NCI-H446 treated with DMSO at 0.1 percent for 48 hours (cell line): Measurements from ENCODE around the gene MDN1.
"Not testable (repeated sequence)": the region's sequence is repeated elsewhere in the genome, so short reads cannot be mapped to it uniquely, and the experiment has no call there.

Experiments used
- DNase-seq: peaks from one replicate; lab custom pipeline; 2025; lab: John Stamatoyannopoulos, UW

MDN1 gene

DNA sequence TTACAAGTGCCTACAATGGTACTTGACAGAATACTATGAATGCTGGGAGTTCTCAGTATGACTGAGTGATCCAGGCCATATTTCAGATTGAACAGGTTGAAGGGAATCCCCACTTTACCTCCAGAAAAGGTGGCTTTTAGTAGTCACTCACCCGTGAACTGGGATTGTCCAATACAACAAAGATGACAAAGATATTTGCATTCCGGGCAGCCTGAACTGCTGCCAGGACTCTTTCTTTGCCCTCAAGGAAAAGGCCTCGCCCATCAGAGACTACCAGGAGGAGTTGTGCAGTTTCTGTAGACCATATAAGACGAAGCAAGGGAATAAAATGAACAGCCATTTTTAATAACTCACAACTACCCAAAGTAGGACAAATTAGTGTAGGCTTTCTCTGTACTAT lies 174.7 kb downstream of the MDN1 start:
- no peak for DNase-seq

DNA sequence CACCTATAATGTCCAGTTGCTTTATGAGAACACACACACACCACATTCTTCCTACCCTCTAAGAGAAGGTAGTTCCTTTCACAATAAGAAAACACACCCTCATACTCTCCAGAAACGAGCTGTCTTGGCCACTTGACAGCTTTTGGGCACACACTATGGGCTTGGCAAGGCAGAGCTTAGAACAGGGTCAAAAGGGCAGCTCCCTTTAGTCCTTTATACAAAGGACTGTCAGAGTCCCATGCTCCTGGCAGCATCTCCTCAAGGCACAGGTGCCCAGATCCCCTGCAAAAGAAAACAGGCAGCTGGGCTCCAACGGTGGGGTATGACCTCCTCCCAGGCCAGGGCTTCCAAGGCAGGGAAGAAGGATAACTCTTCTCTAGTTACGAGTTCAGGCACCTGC lies 176.2 kb downstream of the MDN1 start:
- DNase-seq = no peak

DNA sequence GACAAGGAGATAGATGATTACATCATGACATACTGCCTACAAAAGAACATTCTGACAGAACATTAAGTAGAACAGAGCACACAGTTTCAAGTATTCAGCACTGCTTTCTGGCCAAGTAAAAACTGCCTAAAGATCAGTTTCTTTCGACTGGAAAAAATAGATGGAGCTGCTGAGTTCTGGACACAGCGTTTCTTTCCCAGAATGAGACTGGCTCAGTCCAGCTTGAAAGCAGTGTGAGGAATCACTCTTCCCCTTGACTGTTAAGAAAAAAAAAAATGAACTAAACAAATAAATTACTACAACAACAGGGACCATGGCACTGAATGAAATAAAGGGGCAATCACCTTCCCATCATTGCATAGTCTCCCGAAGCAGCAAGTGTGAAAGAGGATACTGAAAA lies 176.6 kb downstream of the MDN1 start:
- DNase-seq = no peak

DNA sequence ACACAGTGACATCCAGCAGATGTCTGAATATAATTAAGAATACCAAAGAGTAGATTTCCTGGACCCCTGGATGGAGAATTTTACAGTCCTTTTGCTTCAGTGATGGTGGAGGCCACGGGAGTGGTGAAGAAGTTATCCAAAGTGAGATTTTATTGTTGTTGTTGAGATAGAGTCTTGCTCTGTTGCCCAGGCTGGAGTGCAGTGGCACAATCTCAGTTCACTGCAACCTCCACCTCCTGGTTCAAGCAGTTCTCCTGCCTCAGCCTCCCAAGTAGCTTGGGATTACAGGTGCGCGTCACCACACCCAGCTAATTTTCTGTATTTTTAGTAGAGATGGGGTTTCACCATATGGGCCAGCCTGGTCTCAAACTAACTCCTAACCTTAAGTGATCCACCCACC lies 178.0 kb downstream of the MDN1 start:
- DNase-seq = not testable (repeated sequence)

DNA sequence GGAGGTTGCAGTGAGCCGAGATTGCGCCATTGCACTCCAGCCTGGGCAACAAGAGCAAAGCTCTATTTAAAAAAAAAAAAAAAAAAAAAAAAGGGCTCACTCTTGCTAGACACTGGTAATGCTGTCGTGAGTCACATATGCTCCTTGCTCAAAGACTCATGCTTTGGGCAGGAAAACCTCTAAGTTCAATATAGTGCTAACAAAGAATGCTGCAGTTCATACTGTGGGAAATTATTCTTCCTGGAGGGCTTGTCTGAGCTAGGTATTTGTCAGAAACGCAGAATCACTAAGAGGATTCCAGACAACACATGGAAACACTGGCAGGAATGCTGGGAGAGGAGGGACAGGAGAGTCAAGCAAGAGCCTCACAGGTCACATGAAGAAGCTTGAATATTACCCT lies 178.8 kb downstream of the MDN1 start:
- no peak for DNase-seq

DNA sequence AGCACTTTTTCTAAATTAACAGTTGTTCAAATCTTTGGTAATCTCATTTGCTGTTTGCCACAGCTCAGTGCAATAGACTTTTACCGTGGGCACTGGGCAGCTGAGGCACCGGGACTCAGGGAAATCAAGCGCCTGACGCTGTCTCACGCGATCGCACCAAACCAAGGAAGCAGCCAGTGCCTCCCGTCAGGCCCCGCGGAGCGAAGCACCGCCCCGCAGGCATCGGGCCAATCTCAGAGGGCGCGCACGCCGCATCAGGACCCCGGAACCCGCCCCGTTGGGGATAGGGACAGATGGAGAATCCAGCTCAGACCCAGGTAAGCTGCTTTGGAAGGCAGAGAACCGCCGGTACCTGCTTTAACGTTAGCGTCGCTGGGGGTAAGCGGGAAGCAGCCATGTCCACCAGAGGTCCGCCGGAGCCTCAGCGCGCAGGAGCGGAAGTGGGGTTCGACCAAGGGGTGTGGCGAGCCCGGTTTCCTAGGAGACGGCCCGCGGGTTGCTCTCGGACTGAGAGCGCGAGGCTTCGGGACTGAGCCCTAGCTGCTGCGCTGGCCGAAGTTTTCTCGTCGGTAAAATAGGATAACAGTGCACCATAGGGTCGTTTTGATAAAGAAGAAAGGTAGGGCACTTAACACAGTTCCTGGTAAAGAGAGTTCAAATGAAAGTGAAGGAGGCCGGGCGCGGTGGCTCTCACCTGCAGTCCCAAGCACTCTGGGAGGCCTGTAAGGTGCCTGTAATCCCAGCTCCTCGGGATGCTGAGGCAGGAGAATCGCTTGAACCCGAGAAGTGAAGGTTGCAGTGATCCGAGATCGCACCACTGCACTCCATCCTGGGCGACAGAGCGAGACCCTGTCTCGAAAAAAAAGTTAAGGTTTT lies 181.0 kb downstream of the MDN1 start, which contains the start of gene LYRM2:
Gene LYRM2 (minus strand): TSS at position 428 of the 876 bp plus-strand sequence. CDS start 31 bp downstream, at position 397.
- DNase-seq = peak; percentile 73

DNA sequence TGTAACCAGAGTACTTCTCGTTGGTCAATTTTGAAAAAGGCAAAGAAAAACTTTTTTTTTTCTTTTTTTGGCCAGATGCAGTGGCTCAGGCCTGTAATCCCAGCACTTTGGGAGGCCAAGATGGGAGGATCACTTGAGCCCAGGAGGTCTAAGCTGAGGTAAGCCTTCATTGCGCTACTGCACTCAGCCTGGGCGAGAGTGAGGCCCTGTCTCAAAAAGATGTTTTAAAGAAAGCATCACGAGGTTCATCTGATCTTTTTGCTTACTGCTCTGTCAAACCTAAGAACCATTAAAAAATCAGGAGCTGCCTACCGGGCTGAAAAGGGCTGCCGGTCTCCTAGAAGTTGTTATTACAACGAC lies 181.7 kb downstream of the MDN1 start:
- no peak for DNase-seq

DNA sequence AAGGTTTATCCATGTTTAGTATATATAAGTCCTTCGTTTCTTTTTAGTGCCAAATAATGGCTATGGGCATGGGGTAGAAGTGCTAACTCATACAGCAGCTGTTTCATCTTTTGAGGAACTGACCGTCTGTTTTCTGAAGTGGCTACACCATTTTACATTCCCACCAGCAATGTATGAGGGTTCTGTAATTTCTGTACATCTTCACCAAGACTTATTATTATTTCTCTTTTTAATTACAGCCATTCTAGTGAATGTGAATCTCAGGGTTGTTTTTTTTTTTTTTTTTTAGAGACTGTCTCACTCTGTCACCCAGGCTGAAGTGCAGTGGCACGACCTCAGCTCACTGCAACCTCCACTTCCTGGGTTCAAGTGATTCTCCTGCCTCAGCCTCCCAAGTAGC lies 183.2 kb downstream of the MDN1 start:
- not testable (repeated sequence) for DNase-seq

DNA sequence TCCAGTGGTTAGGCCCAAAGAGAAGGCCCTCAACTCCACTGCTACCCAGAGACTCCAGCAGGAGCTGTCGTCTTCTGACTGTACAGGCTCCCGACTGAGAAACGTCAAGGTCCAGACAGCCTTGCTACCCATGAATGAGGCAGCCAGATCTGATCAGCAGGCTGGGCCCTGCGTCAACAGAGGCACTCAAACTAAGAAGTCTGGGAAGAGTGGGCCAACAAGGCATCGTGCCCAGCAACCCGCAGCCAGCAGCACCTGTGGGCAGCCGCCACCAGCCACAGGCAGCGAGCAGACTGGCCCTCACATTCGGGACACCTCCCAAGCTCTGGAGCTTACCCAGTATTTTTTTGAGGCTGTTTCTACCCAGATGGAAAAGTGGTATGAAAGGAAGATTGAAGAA lies 189.1 kb downstream of the MDN1 start:
- DNase-seq = no peak

DNA sequence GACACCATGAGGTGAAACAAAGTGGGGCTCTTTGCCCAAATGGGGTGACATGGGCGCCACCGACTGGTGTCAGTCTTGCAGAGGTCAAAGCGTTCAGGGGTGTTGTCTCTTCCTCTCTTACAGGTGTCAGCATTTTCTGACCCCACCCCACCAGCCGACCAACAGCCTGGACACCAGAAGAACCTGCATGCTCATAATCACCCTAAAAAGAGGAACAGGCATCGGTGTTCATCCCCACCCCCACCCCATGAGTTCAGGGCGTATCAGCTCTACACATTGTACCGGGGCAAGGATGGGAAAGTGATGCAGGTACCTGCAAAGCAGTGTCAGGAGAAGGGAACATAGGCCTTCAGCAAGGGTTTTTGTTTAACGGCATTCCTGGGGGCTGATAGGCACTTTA lies 195.8 kb downstream of the MDN1 start:
- DNase-seq = no peak

DNA sequence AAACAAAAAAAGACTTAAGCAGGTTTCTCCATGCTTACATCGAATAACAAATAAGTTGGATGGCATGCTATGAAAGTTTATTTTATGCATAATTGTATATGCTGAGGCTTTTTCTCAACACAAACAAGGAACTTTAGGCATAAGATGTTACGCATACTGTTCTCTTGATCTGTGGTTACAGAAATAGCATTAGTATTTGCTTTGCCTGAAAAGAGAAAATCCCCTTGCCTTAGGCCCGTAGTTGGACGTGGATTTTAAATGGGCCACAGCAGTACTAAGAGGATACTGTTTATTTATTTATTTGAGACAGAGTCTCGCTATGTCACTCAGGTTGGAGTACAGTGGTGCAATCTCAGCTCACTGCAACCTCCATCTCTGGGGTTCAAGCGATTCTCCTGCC lies 200.0 kb downstream of the MDN1 start:
- no peak for DNase-seq

DNA sequence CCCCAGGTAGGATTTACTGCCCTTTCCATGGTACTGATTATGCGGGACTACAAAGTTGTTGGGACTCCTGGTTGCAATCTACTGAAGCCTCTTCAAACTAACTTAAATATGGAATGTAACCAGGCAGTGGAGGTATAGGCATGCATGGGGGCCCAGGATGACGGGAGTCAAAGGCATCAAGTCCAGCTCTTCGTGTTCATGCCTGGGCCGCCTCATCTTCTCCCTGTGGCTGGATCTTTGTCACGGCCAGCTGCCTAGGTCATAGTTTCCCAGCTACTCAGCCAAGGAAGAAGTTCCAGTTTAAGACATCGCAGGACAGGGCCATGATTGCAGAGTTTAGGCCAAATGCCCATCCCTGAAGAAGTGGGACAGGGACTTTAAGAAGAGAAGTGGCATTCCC lies 201.6 kb downstream of the MDN1 start:
- DNase-seq = no peak

DNA sequence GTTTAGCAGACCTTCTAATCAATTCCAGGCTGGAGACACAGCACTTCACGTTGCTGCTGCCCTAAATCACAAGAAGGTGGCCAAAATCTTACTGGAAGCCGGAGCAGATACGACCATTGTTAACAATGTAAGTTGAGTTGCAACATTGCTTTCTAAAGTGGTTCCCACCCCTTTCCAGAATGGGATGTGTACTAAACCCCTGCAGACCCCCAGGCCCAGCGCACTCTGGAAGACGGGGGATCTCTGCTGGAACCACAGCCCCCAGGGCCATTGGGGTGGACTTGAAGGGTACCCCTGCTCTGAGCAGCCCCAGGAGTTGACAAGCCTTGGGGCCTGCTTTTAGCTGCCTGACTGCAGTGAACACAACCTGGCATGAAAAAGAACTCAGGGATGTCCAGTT lies 203.1 kb downstream of the MDN1 start:
- DNase-seq = no peak

DNA sequence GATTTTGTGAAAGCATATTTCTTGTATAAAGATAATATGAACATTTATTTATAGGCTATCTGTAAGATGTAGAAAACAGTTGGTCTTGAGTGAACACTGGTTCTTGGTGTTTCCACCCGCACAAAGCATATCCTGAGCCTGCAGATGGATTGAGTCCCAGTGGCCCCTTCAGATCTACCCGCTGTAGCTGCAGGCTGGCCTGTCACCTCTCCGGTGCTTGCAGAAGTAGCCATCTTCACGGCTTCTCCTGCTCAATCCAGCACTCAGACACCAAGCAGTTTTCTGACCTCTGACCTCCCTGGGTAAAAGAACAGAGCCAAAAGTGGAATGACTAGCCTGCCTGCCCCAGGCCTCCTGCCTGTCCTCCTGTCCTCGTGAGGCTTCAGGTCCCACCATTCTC lies 203.7 kb downstream of the MDN1 start:
- no peak for DNase-seq

DNA sequence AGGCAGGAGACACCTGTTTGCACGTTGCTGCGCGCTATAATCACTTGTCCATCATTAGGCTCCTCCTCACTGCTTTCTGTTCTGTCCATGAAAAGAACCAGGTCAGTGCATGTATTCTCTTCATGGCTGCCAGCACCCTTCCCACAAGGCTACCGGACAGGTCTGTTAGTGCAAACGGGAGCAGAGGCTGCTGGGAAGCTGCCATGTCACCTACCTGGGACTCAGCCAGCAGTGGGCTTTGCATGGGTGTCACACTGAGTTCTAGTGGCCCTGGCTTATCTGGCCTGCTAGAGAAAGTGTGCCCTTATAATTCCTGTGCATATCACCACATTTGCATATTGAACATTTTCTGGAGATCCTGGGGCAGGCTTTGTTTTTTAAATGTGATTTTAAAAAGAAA lies 205.8 kb downstream of the MDN1 start:
- DNase-seq = no peak

DNA sequence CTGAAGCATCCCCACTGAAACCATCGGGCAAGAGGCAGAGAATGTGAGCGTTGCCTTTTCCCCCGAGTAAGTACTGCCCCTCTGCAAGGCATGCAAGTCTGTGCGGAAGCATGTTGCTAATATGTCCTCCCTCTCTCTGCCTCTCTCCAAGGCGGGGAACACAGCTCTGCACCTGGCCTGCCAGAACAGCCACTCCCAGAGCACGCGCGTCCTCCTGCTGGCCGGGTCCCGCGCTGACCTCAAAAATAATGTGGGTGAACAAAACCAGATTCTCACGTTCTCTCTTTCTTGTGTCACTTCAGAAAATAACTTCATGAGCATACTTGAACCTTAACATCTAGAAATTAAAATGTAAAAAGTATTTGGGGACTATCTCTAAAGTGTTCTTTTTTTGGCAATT lies 207.5 kb downstream of the MDN1 start:
- DNase-seq = no peak

DNA sequence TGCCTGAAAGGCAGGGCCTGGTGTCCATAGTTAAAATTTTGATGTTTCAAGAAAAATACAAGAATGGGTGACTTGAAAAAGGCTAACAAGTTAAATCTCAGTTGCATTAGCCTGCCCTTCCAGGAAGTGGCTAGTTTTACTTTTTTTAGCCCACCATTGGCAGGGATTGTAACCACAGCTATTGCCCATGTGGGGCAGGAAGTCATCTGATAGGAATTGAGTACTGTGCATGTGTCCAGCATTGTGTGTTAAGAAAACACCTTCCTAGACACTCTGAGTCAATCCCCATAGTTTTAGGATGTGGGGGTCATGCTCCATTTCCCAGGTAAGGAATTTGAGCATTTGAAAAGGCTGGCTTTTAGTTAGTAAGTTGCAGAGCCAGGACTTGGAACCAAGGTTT lies 207.9 kb downstream of the MDN1 start:
- no peak for DNase-seq

DNA sequence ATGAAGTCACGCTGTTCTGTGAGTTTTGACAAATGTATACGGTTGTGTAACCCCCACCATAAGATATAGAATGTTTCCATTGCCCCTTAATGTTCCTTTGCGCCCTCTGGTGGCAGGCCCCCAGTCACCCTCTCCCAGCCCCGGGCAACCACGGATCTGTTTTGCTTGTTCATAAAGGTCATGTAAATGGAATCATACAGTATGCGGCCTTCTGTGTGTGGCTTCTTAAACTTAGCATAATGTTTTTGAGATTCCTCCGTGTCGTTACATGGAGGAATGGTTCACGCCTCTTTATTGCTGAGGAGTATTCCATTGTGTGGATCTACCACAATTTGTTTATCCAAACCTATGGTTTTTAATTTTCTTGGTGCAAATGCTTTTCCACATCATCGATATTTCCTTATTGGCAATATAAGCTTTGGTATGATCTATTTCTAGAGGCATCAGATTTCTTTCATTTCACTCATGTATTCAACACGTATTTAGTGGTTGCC lies 209.4 kb downstream of the MDN1 start:
- DNase-seq = no peak

DNA sequence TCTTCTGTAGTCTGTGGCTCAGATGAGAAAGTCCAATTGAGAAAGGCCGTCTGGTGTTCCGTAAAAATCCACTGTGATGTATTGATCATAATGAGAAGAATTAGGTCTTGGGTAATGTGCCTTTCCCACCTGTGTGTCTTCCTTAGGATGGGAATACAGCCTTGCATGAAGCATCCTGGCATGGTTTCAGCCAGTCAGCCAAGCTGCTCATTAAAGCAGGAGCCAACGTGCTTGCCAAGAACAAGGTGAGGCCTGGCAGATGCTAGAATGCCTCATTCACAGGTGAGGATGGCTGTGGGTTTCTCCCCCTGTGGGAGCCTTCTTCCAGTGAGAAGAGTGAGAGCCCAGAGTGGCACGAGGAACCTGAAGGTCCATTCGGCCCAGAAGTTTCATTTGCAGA lies 213.7 kb downstream of the MDN1 start:
- no peak for DNase-seq

DNA sequence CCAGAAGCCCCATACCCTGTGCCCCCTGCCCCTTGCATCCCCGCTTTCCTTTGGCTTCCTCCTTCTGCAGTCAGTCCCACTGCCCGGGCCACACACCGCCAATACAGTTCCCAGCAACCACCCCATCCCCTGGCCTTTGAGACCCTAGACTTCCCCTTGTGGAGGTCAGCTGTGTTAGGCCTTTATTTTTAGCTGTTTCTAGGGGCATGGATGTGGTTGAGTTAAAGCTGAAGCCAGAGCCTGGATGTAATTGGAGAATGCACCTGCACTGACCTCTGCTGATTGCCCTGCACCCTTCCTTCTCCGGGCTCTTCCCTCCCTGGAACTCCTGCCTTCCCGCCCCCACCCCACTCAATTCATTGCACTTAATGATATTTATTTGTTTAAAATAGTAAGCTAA lies 214.9 kb downstream of the MDN1 start:
- DNase-seq = no peak

DNA sequence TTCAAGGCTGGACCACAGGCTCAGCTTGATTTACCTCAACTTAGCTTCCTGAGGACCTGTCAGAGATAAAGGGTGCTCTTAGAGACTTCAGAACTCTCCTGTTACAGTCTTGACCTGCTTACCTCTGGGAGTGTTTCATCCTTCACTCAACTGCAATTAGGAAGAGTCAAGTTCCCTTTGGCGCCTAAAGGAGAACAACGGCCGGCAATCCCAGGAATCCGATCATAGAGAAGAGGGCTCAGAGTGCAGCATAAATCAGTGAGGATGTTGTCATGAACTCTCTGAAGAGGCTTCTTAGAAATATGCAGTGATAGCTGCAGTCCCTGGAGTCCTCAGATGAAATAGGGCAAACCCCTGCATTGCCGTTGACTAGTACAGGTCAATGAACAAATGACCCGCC lies 217.4 kb downstream of the MDN1 start:
- DNase-seq = no peak

DNA sequence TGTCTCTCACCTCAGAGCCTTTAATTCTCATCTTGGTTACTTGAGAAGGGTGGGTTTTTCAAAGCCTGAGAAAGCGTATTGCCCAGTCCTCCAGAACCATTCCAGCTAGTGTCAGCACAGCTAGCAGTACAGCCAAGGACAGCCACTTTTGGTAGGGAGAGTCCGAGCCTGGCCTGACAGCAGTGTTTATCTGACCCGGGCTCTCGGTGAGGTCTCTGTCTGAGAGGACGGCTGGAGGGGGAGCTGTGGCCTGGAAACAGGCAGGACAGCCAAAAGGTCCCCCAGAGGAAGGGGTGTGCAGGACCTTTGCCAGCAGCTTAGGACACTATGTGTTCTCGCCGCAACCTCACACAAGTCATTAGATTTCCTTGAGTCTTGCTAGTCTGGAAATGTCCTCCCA lies 219.9 kb downstream of the MDN1 start:
- no peak for DNase-seq

DNA sequence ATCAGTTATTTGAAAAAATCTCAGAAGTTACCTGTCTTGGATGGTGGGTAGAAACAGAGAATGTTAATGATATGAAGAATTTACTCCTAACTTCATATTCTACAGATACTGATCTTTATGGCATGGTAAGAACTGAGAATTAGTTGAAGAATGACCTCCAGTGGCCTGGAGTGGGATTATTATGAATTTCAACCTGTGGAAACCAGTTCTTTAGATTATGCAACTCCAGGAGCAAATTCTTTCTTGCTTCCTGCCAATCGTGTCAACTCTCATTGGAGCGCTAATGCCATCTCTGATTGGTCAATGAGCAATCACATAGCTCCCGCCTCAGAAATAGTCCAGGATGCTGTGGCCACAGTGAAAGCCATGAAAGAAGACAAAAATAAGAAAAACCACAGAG lies 221.6 kb downstream of the MDN1 start:
- no peak for DNase-seq

DNA sequence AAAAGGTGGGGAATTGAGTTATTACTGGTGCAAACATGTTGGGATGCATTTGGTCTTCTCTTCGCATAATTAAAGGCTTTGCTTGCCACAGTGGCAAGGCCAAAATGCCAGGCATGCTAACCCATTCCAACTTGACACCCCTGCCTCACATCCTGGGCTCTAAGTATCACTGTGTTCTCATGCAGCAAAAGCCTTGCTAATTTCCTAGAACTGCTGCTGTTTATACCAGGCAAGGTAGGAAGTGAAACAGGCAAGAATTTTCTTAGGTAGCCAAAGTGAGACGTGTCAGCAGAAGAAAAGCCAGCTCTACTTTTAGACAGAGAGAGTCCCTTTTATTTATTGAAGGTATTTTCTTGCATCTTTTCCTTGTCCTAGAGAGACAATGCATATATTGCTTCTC lies 222.2 kb downstream of the MDN1 start:
- DNase-seq = no peak
